GM19023 (cell line): ENCODE data around the gene RALB.
"Not testable (repeated sequence)": the region's sequence is repeated elsewhere in the genome, so short reads cannot be mapped to it uniquely, and the experiment has no call there.

ENCODE experiments used
- ATAC-seq: cut with Tn5 transposase; IDR thresholded peaks from one replicate; pipeline ENCODE4 v1.9.1; 2021; ENCODE audit warnings: mild to moderate bottlenecking, moderate library complexity; ENCODE audit not compliant: unreplicated experiment

The RALB gene

DNA sequence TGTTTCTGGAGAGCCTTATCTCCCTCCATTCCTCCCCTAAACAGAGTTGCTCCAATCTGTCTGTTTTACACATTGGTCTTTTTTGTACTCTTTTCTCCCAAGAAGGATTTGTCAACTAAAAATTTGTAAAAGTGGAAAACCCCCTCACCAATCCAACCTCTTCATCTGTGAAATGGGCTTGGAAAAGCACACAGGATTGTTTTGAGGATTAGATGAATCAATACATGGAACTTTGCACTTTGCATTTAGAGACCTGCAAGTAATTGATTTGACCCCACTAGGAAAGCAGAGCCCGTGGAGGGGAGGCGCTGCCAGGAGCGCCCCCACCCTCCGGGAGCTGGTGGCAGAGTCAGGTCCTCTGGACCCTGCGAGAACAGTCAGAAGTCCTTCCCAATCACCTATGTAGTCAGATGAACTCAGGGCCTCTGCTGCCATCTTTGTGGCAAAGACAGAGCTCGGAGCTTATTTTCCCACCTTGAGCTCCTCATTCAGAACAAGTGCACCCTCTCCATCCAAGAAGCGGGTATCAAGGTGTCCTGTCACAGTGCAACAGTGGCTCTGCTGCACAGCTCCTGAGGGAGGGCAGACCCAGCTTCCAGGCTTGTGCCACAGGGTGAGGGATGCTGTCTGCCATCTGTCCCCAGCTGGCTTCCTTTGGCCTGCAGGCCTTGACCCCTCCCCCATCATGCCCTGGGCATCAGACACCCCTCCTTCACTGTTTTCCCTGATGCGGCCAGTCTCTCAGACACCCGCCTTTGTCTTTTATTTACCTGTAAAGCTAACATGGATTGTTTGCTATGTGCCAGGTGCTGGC lies 27.7 kb upstream of the RALB start:
- ATAC-seq = no peak

DNA sequence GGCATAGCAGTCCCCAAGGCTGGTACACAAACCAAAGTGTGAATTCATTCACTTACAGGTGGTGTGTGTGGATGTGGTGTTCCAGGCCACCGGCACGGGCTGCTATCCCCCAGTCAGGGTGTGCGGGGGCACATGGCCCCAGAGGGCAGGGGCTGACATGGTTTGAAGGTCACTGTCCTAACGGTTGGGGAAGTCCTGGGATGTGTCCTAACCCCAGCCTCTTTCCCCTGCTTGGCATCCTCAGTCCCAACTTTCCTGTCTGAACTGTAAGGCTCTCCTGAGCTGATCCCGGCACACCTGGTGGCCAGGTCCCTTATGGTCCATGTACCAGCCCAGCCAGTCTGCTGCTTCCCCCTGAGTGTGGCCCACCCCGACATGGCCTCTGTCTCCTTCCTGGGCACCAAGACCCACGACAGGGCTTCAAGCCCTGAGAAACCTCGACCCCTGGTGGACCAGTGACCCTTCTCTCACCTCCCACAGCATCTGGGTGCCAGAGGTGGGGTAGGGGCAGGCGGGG lies 27.0 kb upstream of the RALB start:
- ATAC-seq = no peak

DNA sequence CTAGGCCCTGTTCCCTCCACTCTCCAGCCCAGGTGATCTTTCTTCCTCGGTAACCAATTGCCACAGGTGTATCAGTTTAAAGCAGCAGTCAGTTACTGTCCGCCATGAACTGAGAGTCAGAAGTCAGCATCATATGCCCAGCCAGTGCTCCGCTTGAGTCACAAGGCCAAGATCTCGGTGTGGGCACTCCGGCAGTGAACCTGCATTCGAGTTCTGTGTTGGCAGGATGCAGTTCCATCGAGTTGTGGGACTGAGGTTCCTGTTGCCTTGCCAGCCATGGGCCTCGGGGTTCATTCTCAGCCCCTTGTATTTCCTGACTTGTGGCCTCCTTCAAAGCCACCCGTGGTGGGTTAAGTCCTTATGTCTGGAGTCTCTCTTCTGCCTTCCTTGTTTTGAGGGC lies 26.3 kb upstream of the RALB start:
- no peak for ATAC-seq

DNA sequence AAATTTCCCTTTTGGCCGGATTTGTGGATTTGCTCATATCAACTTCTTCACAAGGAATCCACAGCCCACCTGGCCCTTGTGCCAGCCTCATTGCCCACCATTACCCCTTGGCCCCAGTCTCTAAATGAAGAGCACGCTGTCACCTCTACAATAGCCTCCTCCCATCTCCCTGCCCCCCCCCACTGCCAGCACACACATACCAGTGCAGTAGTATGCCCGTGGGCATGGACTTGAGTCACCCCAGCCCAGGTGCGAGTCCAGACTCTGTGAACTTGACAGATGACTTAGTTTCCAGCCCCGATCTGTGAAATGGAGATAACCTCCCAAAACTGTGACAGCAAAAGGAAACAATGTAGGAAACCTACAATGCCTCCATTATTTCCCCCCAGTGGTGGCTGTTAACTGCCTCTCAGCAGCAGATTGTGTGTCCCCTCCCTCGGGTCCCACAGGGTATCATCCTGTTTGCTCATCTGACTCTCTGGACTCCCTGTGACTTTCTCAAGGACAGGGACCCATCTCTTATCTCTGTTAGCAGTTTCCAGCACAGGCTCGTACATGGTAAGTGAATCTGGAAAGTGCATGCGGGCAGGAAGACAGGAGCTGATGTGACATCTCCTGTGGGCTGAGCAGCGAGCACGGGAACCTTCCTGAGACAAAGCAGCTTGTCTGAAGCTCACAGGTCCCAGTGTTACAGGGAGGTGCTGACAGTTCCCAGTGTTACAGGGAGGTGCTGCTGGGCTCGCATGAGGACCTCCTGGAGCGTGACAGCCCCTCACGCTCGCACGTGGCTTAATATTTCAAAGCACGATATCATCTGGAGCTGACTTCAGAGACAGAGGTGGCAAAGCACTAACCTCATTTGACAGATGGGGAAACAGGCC lies 25.3 kb upstream of the RALB start:
- no peak for ATAC-seq

DNA sequence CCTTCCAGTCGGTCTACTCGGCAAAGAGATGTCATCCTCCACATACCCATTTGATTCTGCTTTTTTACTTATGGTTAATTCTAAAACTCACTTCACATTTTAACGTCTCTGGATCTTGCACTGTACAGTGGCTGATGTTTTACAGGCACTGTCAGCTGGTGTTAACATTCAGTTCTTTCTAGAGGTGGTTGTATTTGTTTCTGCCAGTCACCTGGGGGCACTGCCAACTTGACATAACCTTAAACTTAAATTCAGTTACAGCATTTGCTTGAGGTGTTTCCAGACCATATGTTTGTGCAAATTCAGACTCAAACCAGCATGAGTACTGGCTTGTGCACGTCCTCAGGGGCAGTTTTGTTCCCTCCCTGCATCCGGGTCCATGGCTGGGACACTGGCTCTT lies 24.1 kb upstream of the RALB start:
- ATAC-seq = no peak

DNA sequence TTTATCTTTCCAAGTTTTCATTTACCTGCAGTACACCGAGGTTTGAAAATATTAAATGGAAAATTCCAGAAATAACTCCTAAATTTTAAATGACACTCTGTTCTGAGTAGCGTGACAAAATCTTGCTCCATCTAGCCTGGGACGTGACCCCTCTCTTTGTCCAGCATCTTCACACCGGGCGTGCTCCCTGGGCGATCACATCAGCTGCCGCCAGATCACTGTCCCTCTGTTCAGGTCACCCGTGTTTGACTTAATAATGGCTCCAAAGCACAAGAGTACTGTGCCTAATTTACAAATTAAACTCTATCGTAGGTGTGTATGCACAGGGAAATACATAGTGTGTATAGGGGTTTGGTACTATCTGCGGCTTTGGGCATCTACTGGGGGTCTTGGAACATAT lies 23.3 kb upstream of the RALB start:
- ATAC-seq = no peak

DNA sequence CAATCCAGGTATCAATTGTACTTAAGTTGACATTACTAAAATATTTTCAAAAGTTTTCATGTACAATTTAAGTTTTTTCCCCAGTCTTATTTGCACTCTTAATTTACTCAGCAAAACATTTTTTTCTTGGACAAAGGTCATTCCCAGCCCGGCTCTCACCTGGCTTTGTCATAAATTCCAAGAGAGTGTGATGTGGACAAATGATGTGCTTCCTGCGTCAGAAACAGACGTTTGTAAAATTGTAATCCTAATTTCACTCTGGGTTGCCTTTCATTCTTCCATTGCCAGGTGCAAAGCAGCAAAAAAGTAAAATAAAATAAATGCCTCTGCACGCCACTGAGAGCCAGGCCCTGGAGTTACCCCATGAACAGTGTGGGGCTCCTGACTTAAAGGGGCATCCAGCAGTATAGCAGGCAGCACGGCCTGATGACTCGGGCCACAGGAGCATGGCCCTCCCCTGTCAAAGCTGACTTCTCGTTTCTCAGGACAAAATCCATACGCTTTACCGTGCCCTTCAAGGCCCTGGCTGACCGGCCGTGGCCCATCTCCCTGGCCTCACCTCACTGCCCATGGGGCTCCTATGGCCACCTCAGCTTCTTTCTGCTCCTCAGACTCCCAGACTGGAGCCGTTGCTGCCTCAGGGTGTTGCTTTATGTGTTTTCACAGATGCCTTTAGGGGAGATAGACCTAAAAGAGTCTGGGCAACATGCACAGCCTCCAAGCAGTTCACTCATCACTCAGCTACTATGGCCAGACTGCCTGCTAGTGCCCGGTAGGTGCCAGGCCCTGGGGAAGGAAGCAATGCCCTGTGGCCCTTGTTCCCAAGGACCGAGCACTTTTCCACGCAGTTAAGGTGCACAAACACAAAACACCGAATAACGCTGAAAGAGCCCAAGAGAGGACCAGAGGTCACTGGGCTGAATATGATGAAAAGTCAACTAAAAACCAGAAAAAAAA lies 21.9 kb upstream of the RALB start:
- peak; percentile 25 for ATAC-seq

DNA sequence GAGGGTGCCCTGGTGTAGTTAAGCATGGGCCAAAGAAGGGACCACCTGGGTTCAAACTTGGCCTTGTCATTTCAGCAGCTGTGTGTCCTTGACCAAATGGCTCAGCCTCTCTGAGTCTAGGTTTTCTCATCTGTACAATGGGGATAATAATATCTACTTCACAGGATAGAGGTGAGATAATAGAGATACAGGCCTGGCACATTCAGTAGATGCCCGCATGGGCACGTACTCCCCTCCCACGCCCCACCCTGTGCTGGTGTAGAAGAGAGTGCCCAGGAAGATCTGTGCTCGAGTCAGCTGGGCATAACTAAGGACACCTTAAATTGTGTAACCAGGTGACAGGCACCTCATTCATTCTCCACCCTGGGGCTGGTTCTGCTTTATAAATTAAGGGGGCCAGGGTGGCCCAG lies 21.1 kb upstream of the RALB start:
- ATAC-seq = peak; percentile 20

DNA sequence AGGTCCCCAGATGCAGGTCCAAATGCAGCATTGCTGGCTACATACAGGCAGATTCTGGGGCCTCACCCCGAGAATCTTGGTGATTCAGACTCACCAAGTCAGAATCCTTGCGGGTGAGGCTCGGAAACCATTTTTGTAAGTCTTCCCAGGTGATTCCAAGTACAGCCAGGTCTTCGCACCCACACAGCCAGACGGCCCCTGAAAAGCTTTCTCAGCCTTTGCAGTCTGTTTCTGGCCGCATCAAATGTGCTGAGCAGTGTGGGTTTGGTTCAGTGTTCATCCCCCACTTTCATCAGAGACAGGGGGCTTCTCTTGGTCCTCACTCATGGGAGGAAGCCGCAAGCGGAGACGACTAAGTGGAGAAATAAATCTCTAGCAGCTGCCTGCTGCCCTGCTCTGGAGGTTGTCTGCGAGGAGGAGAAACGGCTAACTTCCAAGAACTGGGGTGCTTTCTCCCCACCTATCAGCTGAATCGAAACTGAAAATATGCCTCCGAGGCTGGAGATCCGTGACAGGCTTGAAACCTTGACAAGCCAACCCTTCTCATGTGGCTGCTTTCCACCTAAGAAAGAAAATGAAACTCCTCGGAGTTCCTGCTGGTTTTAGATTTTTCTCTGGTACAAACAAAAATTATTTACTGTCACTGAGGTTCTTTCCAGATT lies 20.5 kb upstream of the RALB start:
- peak; percentile 81 for ATAC-seq

DNA sequence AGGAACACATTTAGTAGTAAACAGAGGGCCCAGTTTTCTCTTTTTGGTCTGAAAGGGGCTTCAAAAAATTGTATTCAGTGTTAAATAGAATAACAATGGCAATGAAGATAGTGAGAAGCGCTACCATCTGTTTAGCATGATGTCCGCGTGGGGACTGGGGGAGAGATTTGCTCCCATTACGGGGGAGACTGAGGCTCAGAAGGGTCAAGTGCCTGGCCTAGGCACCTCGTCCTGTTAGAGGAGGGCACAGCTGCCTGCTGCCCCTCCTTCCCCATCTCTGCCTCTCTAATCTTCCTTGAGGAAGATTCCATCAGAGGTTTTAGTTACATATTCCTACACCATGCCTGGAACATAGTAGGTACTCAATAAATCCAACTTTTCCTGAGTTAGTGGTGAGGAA lies 19.4 kb upstream of the RALB start:
- ATAC-seq = no peak

DNA sequence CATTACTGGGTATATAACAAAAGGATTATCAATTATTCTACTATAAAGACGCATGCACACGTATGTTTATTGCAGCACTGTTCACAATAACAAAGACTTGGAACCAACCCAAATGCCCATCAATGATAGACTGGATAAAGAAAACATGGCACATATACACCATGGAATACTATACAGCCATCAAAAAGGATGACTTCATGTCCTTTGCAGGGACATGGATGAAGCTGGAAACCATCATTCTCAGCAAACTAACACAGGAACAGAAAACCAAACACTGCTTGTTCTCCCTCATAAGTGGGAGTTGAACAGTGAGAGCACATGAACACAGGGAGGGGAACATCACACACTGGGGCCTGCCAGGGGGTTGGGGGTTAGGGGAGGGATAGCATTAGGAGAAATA lies 17.5 kb upstream of the RALB start:
- not testable (repeated sequence) for ATAC-seq

DNA sequence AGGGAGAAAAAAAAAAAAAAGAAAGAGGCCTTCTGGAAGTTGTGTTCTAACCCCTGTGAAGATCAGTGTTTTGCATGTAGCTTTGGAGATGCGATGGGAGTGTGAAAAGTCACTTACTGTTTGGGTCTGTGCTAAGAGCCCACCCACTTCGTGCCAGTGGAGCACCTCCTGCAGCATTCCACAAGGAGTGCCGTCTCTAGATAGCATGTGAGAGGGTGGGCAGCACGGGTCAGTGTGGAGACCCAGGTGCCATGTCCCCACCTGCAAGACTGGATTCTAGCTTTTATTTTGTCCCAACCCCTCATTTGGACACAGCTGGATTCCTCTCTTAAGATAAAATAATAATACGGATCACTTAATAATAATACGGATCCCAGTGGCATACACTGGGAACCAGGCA lies 17.0 kb upstream of the RALB start:
- ATAC-seq = no peak

DNA sequence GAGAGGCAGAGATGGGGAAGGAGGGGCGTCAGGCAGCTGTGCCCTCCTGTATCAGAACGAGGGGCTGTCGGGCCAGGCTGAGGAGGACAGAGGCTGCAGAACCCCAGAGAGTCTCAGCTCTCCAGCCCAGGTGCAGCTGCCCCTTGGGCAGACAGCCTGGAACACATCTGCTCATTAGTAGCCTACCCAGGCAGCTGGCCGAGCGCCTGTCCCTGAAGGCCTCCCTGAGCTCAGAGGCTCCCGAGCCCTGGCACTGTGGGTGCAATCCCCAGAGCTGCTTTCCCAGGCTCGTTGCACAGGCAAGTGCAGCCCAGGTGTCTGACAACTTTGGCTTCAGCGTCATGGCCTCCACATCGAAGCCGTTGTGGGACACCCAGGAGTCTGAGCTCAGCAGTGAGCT lies 16.3 kb upstream of the RALB start:
- no peak for ATAC-seq

DNA sequence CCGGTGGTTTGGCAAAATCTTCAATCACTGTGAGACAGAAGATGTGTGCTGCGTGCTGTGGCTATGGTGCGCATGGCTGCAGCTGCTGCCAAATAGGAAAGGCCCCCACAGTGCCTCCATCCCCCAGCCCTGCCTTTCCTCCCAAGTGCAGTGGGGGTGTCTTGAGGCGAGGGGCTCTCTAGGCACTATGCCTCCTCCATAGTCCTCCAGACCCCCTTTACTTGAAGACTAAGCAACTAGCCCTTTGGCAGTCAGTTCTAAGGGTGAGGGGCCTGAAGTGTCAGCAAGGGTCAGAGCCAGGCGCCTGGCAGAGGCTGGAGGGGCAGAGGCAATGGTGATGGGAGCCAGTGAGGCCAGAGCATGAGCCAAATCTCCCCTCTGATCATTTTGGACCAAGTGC lies 15.9 kb upstream of the RALB start:
- ATAC-seq = no peak

DNA sequence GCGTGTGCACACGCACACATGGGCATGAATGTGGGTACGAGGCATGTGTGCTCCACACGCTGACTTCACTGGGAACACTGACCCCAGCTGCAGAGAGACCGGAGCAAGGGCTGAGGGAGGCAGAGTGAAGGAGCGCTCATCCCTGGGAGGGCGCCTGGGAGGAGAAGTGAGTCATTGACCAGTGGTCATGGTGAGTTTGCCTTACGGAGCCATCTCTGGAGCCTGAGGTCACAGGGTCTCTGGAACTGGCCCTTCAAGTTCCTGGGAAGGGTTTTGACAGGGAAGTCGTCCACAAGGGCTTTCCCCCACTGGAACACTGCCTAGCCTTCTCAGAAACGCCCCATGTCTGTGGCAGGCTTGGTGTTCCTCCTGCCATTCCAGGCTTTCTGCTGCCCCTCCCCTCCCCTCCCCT lies 15.2 kb upstream of the RALB start:
- ATAC-seq = no peak

DNA sequence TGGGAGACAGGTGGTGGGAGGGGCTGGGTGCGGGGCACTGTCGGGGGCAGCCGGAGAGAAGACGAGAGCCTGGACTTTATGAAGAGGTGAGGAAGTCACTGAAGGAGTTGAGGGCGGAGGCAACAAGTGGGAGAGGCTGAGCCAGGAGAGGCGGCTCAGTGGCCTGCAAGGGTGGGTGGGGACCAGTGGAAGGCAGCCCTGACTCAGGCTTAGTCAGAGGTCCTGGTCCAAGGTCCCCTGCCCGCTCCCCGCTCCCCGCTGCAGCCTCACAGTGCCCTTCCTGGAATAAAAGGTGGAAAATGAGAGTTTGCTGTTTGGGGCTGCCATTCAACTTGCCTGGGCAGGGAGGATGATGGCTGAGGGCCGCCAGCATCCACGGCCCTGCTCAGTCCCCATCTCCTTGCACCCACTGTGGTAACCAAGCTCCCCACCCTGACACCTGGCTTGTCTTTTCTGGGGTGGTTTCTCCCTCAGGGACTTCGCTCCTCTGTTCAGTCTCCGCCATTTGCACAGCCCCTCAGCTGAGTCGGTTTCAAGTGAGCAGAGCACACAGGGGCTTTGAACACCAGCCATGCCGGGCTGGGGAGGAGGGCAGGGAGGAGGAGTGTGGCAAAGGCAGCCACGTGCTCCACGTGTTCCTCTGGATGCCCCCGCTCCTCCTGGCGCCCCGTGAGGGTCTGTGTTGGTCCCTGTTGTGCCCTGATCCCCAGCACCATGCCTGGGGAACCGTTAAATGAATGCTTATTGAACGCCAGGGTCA lies 13.7 kb upstream of the RALB start:
- ATAC-seq = no peak

DNA sequence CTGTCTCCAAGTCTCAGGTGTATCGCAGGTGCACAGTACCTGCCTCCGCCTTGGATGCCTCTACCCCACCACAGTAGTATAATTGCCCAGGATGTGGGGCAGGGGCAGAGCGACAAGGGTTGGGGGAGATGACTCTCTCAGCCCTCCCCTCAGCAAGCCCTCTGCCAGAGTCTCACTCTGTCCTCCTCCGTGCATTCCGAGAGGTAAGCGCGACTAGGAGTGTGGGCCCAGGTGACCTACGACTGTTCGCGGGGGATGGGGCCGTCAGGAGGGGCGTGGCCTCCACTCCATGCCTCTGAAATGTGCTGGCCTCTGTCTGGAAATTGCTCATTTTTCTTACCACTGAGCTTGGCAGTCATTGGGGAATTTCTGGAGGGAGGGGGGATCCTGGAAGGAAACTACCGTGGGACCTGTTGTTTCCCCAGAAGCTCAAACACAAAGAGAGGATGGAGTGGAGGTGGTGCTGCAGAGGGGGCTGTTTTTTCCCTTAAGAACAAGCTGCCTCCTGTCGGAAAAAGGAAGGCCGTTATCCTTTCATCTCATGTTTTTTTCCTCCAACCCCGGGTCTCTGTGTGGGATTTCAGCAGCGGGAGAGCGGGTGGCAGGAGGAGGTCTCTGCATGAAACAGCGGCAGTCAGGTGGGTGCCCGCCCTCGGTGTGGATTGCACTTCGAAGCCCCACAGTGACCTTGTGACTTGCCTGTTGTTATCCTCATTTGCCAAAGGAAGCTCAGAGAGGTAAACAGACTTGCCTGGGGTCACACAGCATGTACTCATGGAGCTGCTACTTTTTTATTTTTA lies 13.0 kb upstream of the RALB start:
- no peak for ATAC-seq

DNA sequence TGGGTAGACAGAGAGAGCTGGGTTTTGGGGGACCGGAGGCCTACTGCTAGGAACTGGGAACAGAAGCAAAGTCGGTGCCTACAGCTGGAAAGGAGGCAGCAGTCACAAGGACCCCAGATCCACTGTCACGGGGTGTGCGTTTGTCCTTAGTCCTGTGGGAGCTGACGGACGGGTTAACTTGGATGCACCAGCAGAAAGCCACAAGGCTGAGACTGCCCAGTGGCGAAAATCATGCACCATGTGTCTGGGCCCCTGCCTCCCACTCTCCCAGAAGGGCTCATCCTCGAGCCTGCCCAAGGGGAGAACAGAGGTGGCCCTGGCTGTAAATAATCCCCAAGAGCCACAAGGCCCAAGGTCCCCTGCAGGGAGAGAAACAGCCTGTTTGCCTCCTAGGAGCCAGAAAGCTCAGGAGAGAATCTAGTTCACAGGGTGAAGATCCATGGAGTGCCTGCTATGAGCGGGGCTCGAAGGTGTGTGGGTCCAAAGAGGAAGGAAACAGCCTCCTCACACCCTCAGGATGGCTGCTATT lies 11.7 kb upstream of the RALB start:
- ATAC-seq = no peak

DNA sequence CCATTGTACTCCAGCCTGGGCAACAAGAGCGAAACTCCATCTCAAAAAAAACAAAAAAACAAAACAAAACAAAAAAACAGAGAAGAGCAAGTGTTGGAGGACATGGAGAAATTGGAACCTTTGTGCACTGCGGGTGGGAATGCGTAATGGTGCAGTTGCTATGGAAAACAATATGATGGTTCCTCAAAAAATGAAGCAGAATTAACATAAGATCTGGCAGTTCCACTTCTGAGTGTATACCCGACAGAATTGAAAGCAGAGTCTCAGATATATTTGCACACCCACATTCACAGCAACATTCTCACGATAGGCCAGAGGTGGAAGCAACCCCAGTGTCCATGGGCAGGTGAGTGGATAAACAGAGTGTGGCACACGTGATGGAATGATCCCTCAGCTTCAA lies 11.0 kb upstream of the RALB start:
- no peak for ATAC-seq
